GM23338 (cell line): ENCODE results near the gene TMEM117.

Experiments used
- CREB1 ChIP-seq: fragments of 250-450 bp; sonication (Bioruptor Pico); IDR thresholded peaks from 2 replicates; pipeline ENCODE4 v1.5.0; 2020; ENCODE audit warnings: low read depth, mild to moderate bottlenecking, moderate library complexity
- CTCF ChIP-seq, 2 experiments: fragments of 200-600 bp in 1 of 2; sonication (generic) in 1 of 2; conservative IDR thresholded peaks; 2 replicates each; pipeline versions ENCODE4 v1.5.1 to v1.6.1; 2016 to 2017; ENCODE audit warnings: antibody characterized with exemption in 2 of 2, low read depth in 2 of 2, mild to moderate bottlenecking in 2 of 2, moderate library complexity in 1 of 2
- EZH2 ChIP-seq: fragments of 200-600 bp; sonication (generic); IDR thresholded peaks from one replicate; pipeline ENCODE4 v1.8.0; 2017; ENCODE audit warnings: antibody characterized with exemption, mild to moderate bottlenecking, low read depth; ENCODE audit not compliant: unreplicated experiment
- EZH2phosphoT487 ChIP-seq: fragments of 200-600 bp; sonication (generic); IDR thresholded peaks from one replicate; pipeline ENCODE4 v1.8.1; 2018; ENCODE audit warnings: antibody characterized with exemption; ENCODE audit not compliant: unreplicated experiment
- JUNB ChIP-seq: IDR thresholded peaks from one replicate; pipeline ENCODE4 v1.6.1; 2016; ENCODE audit warnings: antibody characterized with exemption; ENCODE audit not compliant: unreplicated experiment
- NANOG ChIP-seq: IDR thresholded peaks from 2 replicates; pipeline ENCODE4 v1.6.1; 2016; ENCODE audit warnings: antibody characterized with exemption, borderline replicate concordance
- POLR2AphosphoS5 ChIP-seq: IDR thresholded peaks from 2 replicates; pipeline ENCODE4 v1.6.1; 2016; ENCODE audit warnings: antibody characterized with exemption, low read depth
- STAT1 ChIP-seq: IDR thresholded peaks from one replicate; pipeline ENCODE4 v1.6.1; 2016; ENCODE audit warnings: antibody characterized with exemption; ENCODE audit not compliant: unreplicated experiment
- TF ChIP-seq, protein P1 (sequence below): IDR thresholded peaks from one replicate; pipeline ENCODE4 v1.6.1; 2018; ENCODE audit warnings: antibody characterized with exemption; ENCODE audit not compliant: unreplicated experiment

- TF ChIP-seq JUNB (no peak), CTCF (conservative IDR thresholded peaks at IDR 0.05; ENCODE audit: low read depth in 2 of 2) (no peak), EZH2phosphoT487 (no peak), POLR2AphosphoS5 (no peak), EZH2 (no peak), STAT1 (no peak), CREB1 (no peak), NANOG (no peak)
- TF ChIP-seq, protein P1, sequence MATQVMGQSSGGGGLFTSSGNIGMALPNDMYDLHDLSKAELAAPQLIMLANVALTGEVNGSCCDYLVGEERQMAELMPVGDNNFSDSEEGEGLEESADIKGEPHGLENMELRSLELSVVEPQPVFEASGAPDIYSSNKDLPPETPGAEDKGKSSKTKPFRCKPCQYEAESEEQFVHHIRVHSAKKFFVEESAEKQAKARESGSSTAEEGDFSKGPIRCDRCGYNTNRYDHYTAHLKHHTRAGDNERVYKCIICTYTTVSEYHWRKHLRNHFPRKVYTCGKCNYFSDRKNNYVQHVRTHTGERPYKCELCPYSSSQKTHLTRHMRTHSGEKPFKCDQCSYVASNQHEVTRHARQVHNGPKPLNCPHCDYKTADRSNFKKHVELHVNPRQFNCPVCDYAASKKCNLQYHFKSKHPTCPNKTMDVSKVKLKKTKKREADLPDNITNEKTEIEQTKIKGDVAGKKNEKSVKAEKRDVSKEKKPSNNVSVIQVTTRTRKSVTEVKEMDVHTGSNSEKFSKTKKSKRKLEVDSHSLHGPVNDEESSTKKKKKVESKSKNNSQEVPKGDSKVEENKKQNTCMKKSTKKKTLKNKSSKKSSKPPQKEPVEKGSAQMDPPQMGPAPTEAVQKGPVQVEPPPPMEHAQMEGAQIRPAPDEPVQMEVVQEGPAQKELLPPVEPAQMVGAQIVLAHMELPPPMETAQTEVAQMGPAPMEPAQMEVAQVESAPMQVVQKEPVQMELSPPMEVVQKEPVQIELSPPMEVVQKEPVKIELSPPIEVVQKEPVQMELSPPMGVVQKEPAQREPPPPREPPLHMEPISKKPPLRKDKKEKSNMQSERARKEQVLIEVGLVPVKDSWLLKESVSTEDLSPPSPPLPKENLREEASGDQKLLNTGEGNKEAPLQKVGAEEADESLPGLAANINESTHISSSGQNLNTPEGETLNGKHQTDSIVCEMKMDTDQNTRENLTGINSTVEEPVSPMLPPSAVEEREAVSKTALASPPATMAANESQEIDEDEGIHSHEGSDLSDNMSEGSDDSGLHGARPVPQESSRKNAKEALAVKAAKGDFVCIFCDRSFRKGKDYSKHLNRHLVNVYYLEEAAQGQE: no peak
These were observed 323.3 kb downstream of the TMEM117 start for GRCh38 chr12:44159216-44159615.
